Measurements from ENCODE around the gene GNA12.

Gene GNA12

GRCh38 chr7:2814186-2814945 lies 29.7 kb downstream of the GNA12 start:
- DNase-seq: no peak
- Histone ChIP-seq H3K27ac (ENCODE audit: low read length) (no peak overlapping the region), H3K4me3 (ENCODE audit: low read length) (no peak overlapping the region), H3K79me2 (ENCODE audit: low read length) (peaks cover 51% of the 10 kb centered on the region), H3K4me2 (ENCODE audit: low read depth, low read length) (no peak overlapping the region), H3K9ac (ENCODE audit: low read length) (no peak overlapping the region), H4K20me1 (ENCODE audit: insufficient read depth, low read length) (no peaks in the 10 kb centered on the region), H3K9me2 (replicated peaks; ENCODE audit: insufficient read depth, low read length) (no peaks in the 10 kb centered on the region), H3K9me3 (replicated peaks; ENCODE audit: insufficient read depth, low read length) (no peaks in the 10 kb centered on the region), H3K4me1 (ENCODE audit: low read length) (no peaks in the 10 kb centered on the region), H3F3A (ENCODE audit: insufficient read depth, low read length) (no peaks in the 10 kb centered on the region), H2AFZ (ENCODE audit: low read length) (no peak overlapping the region), H3K36me3 (replicated peaks; ENCODE audit: insufficient read depth, low read length) (no peaks in the 10 kb centered on the region), H3K27me3 (replicated peaks; ENCODE audit: insufficient read depth, low read length) (no peaks in the 10 kb centered on the region)
- TF ChIP-seq EZH2 (optimal IDR thresholded peaks at IDR 0.05; ENCODE audit: low read depth, low read length): no peak
- TF ChIP-seq EZH2phosphoT487 (IDR thresholded peaks at IDR 0.05; ENCODE audit: low read length): no peak
- no peak for TF ChIP-seq CTCF (IDR thresholded peaks at IDR 0.05; ENCODE audit: low read length)

GRCh38 chr7:2813350-2814185 lies 30.5 kb downstream of the GNA12 start:
- Histone ChIP-seq H3K4me2 (ENCODE audit: low read depth, low read length) (no peak overlapping the region), H3K27ac (ENCODE audit: low read length) (no peak overlapping the region), H3K36me3 (replicated peaks; ENCODE audit: insufficient read depth, low read length) (no peaks in the 10 kb centered on the region), H4K20me1 (ENCODE audit: insufficient read depth, low read length) (no peaks in the 10 kb centered on the region), H3K9me3 (replicated peaks; ENCODE audit: insufficient read depth, low read length) (no peaks in the 10 kb centered on the region), H3K9me2 (replicated peaks; ENCODE audit: insufficient read depth, low read length) (no peaks in the 10 kb centered on the region), H3F3A (ENCODE audit: insufficient read depth, low read length) (no peaks in the 10 kb centered on the region), H3K79me2 (ENCODE audit: low read length) (peaks cover 47% of the 10 kb centered on the region), H3K9ac (ENCODE audit: low read length) (no peak overlapping the region), H3K4me1 (ENCODE audit: low read length) (no peaks in the 10 kb centered on the region), H3K4me3 (ENCODE audit: low read length) (no peak overlapping the region), H3K27me3 (replicated peaks; ENCODE audit: insufficient read depth, low read length) (no peaks in the 10 kb centered on the region), H2AFZ (ENCODE audit: low read length) (no peak overlapping the region)
- DNase-seq: no peak
- TF ChIP-seq EZH2phosphoT487 (IDR thresholded peaks at IDR 0.05; ENCODE audit: low read length): no peak
- no peak for TF ChIP-seq EZH2 (optimal IDR thresholded peaks at IDR 0.05; ENCODE audit: low read depth, low read length)
- no peak for TF ChIP-seq CTCF (IDR thresholded peaks at IDR 0.05; ENCODE audit: low read length)

- Histone ChIP-seq H3K9me2 (replicated peaks; ENCODE audit: insufficient read depth, low read length) (no peaks in the 10 kb centered on the region), H3K36me3 (replicated peaks; ENCODE audit: insufficient read depth, low read length) (no peaks in the 10 kb centered on the region), H3K4me2 (ENCODE audit: low read depth, low read length) (no peak overlapping the region), H3F3A (ENCODE audit: insufficient read depth, low read length) (no peaks in the 10 kb centered on the region), H3K9me3 (replicated peaks; ENCODE audit: insufficient read depth, low read length) (no peaks in the 10 kb centered on the region), H4K20me1 (ENCODE audit: insufficient read depth, low read length) (no peaks in the 10 kb centered on the region), H3K4me1 (ENCODE audit: low read length) (no peaks in the 10 kb centered on the region), H3K27ac (ENCODE audit: low read length) (no peak overlapping the region), H3K27me3 (replicated peaks; ENCODE audit: insufficient read depth, low read length) (no peaks in the 10 kb centered on the region), H3K79me2 (ENCODE audit: low read length) (peaks cover 40% of the 10 kb centered on the region), H3K4me3 (ENCODE audit: low read length) (no peak overlapping the region), H3K9ac (ENCODE audit: low read length) (no peak overlapping the region), H2AFZ (ENCODE audit: low read length) (no peak overlapping the region)
- no peak for TF ChIP-seq EZH2 (optimal IDR thresholded peaks at IDR 0.05; ENCODE audit: low read depth, low read length)
- TF ChIP-seq CTCF (IDR thresholded peaks at IDR 0.05; ENCODE audit: low read length): no peak
- no peak for TF ChIP-seq EZH2phosphoT487 (IDR thresholded peaks at IDR 0.05; ENCODE audit: low read length)
- no peak for DNase-seq
Observed at GRCh38 chr7:2812831-2813230, 31.3 kb downstream of the GNA12 start.

Measured in MM.1S (cell line).